Smooth muscle cell (in vitro differentiated cells): ENCODE data around the gene ZCCHC2. TPM values are rescaled to one million over a fixed set of nuclear protein-coding genes. Genes with fewer than 3 reads are reported as not detected.

Source experiments
- DNase-seq: peaks from one replicate; lab custom pipeline; 2025; ENCODE audit not compliant: unreplicated experiment; lab: John Stamatoyannopoulos, UW
- H2AFZ ChIP-seq: fragments of 200-600 bp; sonication (generic); 2 replicates; pipeline ENCODE4 v1.6.0; 2016; ENCODE audit warnings: antibody characterized with exemption, low read depth, mild to moderate bottlenecking
- H3F3A ChIP-seq: fragments of 200-600 bp; sonication (generic); 2 replicates; pipeline ENCODE4 v1.6.0; 2017; ENCODE audit warnings: antibody characterized with exemption, low read depth
- H3K27ac ChIP-seq: fragments of 200-600 bp; sonication (generic); 2 replicates; pipeline ENCODE4 v1.5.1; 2016; ENCODE audit warnings: low read depth, mild to moderate bottlenecking
- H3K27me3 ChIP-seq: fragments of 200-600 bp; sonication (generic); 2 replicates; pipeline ENCODE4 v1.6.1; 2016; ENCODE audit warnings: low read depth, mild to moderate bottlenecking
- H3K36me3 ChIP-seq: fragments of 200-600 bp; sonication (generic); 2 replicates; pipeline ENCODE4 v1.5.1; 2016; ENCODE audit warnings: low read depth
- H3K4me1 ChIP-seq: fragments of 200-600 bp; sonication (generic); 2 replicates; pipeline ENCODE4 v1.5.1; 2016; ENCODE audit warnings: low read depth
- H3K4me2 ChIP-seq: fragments of 200-600 bp; sonication (generic); 2 replicates; pipeline ENCODE4 v1.6.0; 2016; ENCODE audit warnings: mild to moderate bottlenecking
- H3K4me3 ChIP-seq: fragments of 200-600 bp; sonication (generic); 2 replicates; pipeline ENCODE4 v1.5.1; 2016; ENCODE audit warnings: mild to moderate bottlenecking
- H3K79me2 ChIP-seq: fragments of 200-600 bp; sonication (generic); 2 replicates; pipeline ENCODE4 v1.6.0; 2016; ENCODE audit warnings: low read depth, mild to moderate bottlenecking
- H3K9ac ChIP-seq: fragments of 200-600 bp; sonication (generic); 2 replicates; pipeline ENCODE4 v1.6.0; 2016; ENCODE audit warnings: low read depth
- H3K9me3 ChIP-seq: fragments of 200-600 bp; sonication (generic); replicated peaks from 2 replicates; pipeline ENCODE4 v1.5.1; 2016; ENCODE audit warnings: low read depth
- H4K20me1 ChIP-seq: fragments of 200-600 bp; sonication (generic); 2 replicates; pipeline ENCODE4 v1.6.0; 2016; ENCODE audit warnings: low read depth
- CTCF ChIP-seq: fragments of 200-600 bp; sonication (generic); IDR thresholded peaks from 2 replicates; pipeline ENCODE4 v1.5.1; 2017; ENCODE audit warnings: borderline replicate concordance, mild to moderate bottlenecking, antibody characterized with exemption; ENCODE audit not compliant: insufficient read depth, poor library complexity, severe bottlenecking
- WGBS: methylation state at CpG from one replicate; pipeline ENCODE4 v1.1.7; 2016; ENCODE audit warnings: low lambda C conversion rate; 5-methylcytosine and 5-hydroxymethylcytosine counted together
- polyA plus RNA-seq: library from polyadenylated mRNA; unstranded; fragments of >200 nt; fragmentation: Nextera tagmentation; extraction: Ambion mirVana; gene quantifications from 2 replicates; pipeline ENCODE4 v1.2.1, GENCODE V29; 2016
- total RNA-seq: library from RNA; depleted of rRNA; stranded (reverse); fragments of >200 nt; gene quantifications from 2 replicates; pipeline ENCODE4 v1.2.3, GENCODE V29; 2014

The ZCCHC2 gene
- total and polyA plus RNA-seq, 2 experiments from 2014 or later = 0.74 to 8.1 TPM

- Histone ChIP-seq H3K4me3 (no peak overlapping the region), H4K20me1 (peaks cover 15% of the 10 kb centered on the region), H3K27me3 (no peaks in the 10 kb centered on the region), H3K9ac (no peak overlapping the region), H3K4me2 (no peak overlapping the region), H2AFZ (no peak overlapping the region), H3K36me3 (no peaks in the 10 kb centered on the region), H3F3A (peaks cover 7% of the 10 kb centered on the region), H3K79me2 (peaks cover 37% of the 10 kb centered on the region), H3K9me3 (no peaks in the 10 kb centered on the region), H3K27ac (no peak overlapping the region), H3K4me1 (peaks cover 18% of the 10 kb centered on the region)
- WGBS = 97% methylated on average over 5 of the region's 5 CpGs
- DNase-seq = no peak
- no peak for TF ChIP-seq CTCF
These were observed 6.8 kb downstream of the ZCCHC2 start for GRCh38 chr18:62529597-62529996.

- Histone ChIP-seq H3K4me2 (no peak overlapping the region), H3K36me3 (no peaks in the 10 kb centered on the region), H3K27ac (no peak overlapping the region), H3K27me3 (no peaks in the 10 kb centered on the region), H3K9me3 (no peaks in the 10 kb centered on the region), H3K9ac (no peak overlapping the region), H3K4me3 (no peak overlapping the region), H3K79me2 (peaks cover 25% of the 10 kb centered on the region), H3F3A (peaks cover 2% of the 10 kb centered on the region), H2AFZ (no peak overlapping the region), H4K20me1 (peaks cover 6% of the 10 kb centered on the region), H3K4me1 (peaks cover 5% of the 10 kb centered on the region)
- DNase-seq = no peak
- no peak for TF ChIP-seq CTCF
- 88% methylated on average over 4 of the region's 4 CpGs for WGBS
These were observed 8.3 kb downstream of the ZCCHC2 start for GRCh38 chr18:62531078-62531477.

DNA sequence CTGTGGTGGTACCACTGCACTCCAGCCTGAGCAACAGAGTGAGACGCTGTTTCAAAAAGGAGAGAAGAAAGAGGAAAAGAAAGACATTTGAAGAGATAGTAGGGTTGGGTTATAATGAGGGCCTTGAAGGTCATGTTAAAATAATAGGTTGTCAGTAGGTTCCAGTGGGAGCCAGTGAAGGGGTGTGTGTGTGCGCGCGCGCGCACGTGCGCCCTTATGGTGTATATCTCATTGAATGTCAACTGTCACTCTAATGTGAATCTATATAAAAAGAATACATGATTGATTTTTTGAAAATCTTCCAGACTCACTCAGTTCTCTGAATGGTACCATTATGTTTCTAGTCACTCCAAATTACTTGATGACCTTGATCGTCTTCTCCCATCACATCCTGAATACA, 9.1 kb downstream of the ZCCHC2 start:
- H3K79me2 ChIP-seq = peaks cover 24% of the 10 kb centered on the region
- no peak for DNase-seq
- H4K20me1 ChIP-seq = peaks cover 6% of the 10 kb centered on the region
- H2AFZ ChIP-seq = no peak overlapping the region
- H3K4me2 ChIP-seq = no peak overlapping the region
- no peaks in the 10 kb centered on the region for H3K27me3 ChIP-seq
- no peaks in the 10 kb centered on the region for H3K9me3 ChIP-seq
- H3K4me3 ChIP-seq = no peak overlapping the region
- no peak overlapping the region for H3K9ac ChIP-seq
- no peak overlapping the region for H3K27ac ChIP-seq
- peaks cover 4% of the 10 kb centered on the region for H3K4me1 ChIP-seq
- no peak for TF ChIP-seq CTCF
- no peaks in the 10 kb centered on the region for H3K36me3 ChIP-seq
- H3F3A ChIP-seq = peaks cover 2% of the 10 kb centered on the region
- 94% methylated on average over 9 of the region's 9 CpGs for WGBS

- DNase-seq = no peak
- H4K20me1 ChIP-seq = no peaks in the 10 kb centered on the region
- peaks cover 8% of the 10 kb centered on the region for H3K79me2 ChIP-seq
These were observed 13.2 kb downstream of the ZCCHC2 start for GRCh38 chr18:62536005-62536404.

More at GRCh38 chr18:62536005-62536404, 13.2 kb downstream of the ZCCHC2 start:
- Histone ChIP-seq H3K4me3 (no peak overlapping the region), H2AFZ (no peak overlapping the region), H3K36me3 (no peaks in the 10 kb centered on the region), H3F3A (no peaks in the 10 kb centered on the region), H3K27me3 (no peaks in the 10 kb centered on the region), H3K9ac (no peak overlapping the region), H3K9me3 (no peaks in the 10 kb centered on the region), H3K4me2 (no peak overlapping the region), H3K4me1 (no peaks in the 10 kb centered on the region), H3K27ac (no peak overlapping the region)
- TF ChIP-seq CTCF = no peak
- 94% methylated on average over 7 of the region's 7 CpGs for WGBS
